Cardiac muscle cell (in vitro differentiated cells and primary cell): ENCODE measurements around the gene CC2D1A. TPM values are rescaled to one million over a fixed set of nuclear protein-coding genes. Genes with fewer than 3 reads are reported as not detected.

Experiments
- DNase-seq, 2 donors: peaks; one replicate each; pipeline versions ENCODE4 v3.0.0 to v3.0.0-alpha.2; 2010 to 2017; ENCODE audit warnings: low read depth in 1 of 2, low spot score in 1 of 2
- H3K27ac ChIP-seq: fragments of 200-600 bp; sonication (generic); 2 replicates; pipeline ENCODE4 v1.5.1; 2016
- H3K27me3 ChIP-seq: fragments of 200-600 bp; sonication (generic); 2 replicates; pipeline ENCODE4 v1.6.0; 2016; ENCODE audit warnings: control low read depth
- H3K36me3 ChIP-seq: fragments of 200-600 bp; sonication (generic); 2 replicates; pipeline ENCODE4 v1.5.1; 2016; ENCODE audit warnings: control low read depth
- H3K4me1 ChIP-seq: fragments of 200-600 bp; sonication (generic); 2 replicates; pipeline ENCODE4 v1.8.1; 2017; ENCODE audit warnings: low read depth, mild to moderate bottlenecking, mixed run types
- H3K4me3 ChIP-seq: fragments of 200-600 bp; sonication (generic); 2 replicates; pipeline ENCODE4 v1.5.1; 2016; ENCODE audit warnings: mild to moderate bottlenecking
- H3K9me3 ChIP-seq: fragments of 200-600 bp; sonication (generic); 2 replicates; pipeline ENCODE4 v1.5.1; 2017; ENCODE audit warnings: low read depth, mild to moderate bottlenecking, control low read depth
- CTCF ChIP-seq: IDR thresholded peaks from 2 replicates; pipeline ENCODE4 v1.5.1; 2012; ENCODE audit warnings: low read depth, mild to moderate bottlenecking, low read length
- polyA plus RNA-seq: library from polyadenylated mRNA; unstranded; fragments of >200 nt; fragmentation: Nextera tagmentation; extraction: Ambion mirVana; gene quantifications from 2 replicates; pipeline ENCODE4 v1.2.1, GENCODE V29; 2016
- total RNA-seq: library from RNA; depleted of rRNA; stranded (reverse); fragments of >200 nt; gene quantifications from 2 replicates; pipeline ENCODE4 v1.2.3, GENCODE V29; 2016

Gene CC2D1A
- total and polyA plus RNA-seq, 2 experiments from 2014 or later: 42.5 to 46.6 TPM

- Histone ChIP-seq H3K27ac (no peak overlapping the region), H3K4me1 (no peaks in the 10 kb centered on the region), H3K36me3 (no peaks in the 10 kb centered on the region), H3K4me3 (no peak overlapping the region), H3K9me3 (no peaks in the 10 kb centered on the region), H3K27me3 (no peaks in the 10 kb centered on the region)
- DNase-seq: no peak
- TF ChIP-seq CTCF: no peak
Observed at GRCh38 chr19:13929340-13929739, 23.3 kb downstream of the CC2D1A start.

- no peak overlapping the region for H3K4me3 ChIP-seq
- no peak for TF ChIP-seq CTCF
- no peak for DNase-seq
- no peaks in the 10 kb centered on the region for H3K4me1 ChIP-seq
- no peaks in the 10 kb centered on the region for H3K27me3 ChIP-seq
- no peaks in the 10 kb centered on the region for H3K9me3 ChIP-seq
- no peak overlapping the region for H3K27ac ChIP-seq
- no peaks in the 10 kb centered on the region for H3K36me3 ChIP-seq
Observed at GRCh38 chr19:13929956-13930355, 24.0 kb downstream of the CC2D1A start.

- no peaks in the 10 kb centered on the region for H3K9me3 ChIP-seq
- H3K4me3 ChIP-seq: no peak overlapping the region
- H3K4me1 ChIP-seq: no peaks in the 10 kb centered on the region
- no peak for DNase-seq
- H3K27me3 ChIP-seq: no peaks in the 10 kb centered on the region
- H3K27ac ChIP-seq: no peak overlapping the region
- no peaks in the 10 kb centered on the region for H3K36me3 ChIP-seq
- no peak for TF ChIP-seq CTCF
Observed at GRCh38 chr19:13930402-13930801, 24.4 kb downstream of the CC2D1A start.

GRCh38 chr19:13931391-13932148 lies 25.6 kb downstream of the CC2D1A start:
- Histone ChIP-seq H3K27ac (no peak overlapping the region), H3K27me3 (no peaks in the 10 kb centered on the region), H3K9me3 (no peaks in the 10 kb centered on the region), H3K4me3 (no peak overlapping the region), H3K4me1 (peaks cover 6% of the 10 kb centered on the region), H3K36me3 (no peaks in the 10 kb centered on the region)
- DNase-seq: no peak
- no peak for TF ChIP-seq CTCF

- Histone ChIP-seq H3K4me1 (peaks cover 6% of the 10 kb centered on the region), H3K27me3 (no peaks in the 10 kb centered on the region), H3K4me3 (no peak overlapping the region), H3K9me3 (no peaks in the 10 kb centered on the region), H3K27ac (no peak overlapping the region), H3K36me3 (no peaks in the 10 kb centered on the region)
- no peak for TF ChIP-seq CTCF
- DNase-seq: no peak
Observed at GRCh38 chr19:13932149-13932637, 26.2 kb downstream of the CC2D1A start.
